Measurements from ENCODE around the gene C6orf136. TPM values are rescaled to one million over a fixed set of nuclear protein-coding genes. Genes with fewer than 3 reads are reported as not detected.

C6orf136 gene
- total and polyA plus RNA-seq, 2 donors = 6.3 to 15.9 TPM

DNA sequence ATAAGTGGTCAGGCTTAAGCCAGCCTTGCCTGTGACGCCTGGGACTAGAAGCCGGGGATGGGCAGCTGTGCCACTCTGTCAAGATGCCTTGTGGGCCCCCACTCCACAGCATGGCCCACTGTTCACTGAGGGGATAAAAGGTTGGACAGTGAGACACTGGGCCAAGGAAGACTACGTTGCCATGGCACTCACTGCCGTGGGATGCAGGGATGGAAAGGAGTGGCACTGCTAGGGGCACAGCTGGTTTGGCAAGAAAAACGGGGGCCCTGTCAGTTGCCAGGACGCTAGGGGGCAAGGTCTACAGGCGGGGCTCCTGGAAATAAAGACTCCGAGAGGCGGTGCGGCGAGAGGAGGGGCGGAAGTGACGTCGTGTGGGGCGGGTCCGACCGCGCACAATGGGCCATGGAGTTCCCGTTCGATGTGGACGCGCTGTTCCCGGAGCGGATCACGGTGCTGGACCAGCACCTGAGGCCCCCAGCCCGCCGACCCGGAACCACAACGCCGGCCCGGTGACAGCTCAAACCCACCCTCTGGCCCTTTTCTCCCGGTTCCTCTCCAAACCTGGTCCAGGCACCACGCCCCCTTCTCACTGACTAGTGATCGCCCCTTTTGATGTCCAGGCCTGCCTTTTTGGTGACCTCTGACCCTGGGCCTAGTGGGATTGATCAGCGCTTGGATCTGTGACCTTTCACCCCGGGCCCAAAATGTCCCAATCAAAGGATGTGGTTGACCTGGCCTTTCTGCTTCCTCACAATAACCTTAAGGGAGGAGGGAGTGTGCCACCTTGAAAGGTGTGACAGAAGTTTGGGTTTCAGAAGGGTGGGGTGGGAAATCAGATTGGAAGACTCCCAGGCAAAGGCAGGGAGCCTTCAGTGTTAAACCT is 20.2 kb upstream of the C6orf136 start, which contains the start of gene ATAT1:
Gene ATAT1 (plus strand): TSS at position 391 of the 883 bp plus-strand sequence.
- WGBS = 2% methylated on average over 36 of the region's 36 CpGs
- Histone ChIP-seq H3K4me3 (ENCODE audit: low read depth, low read length) (peak within 1 kb of the TSS; percentile 46), H3K4me1 (ENCODE audit: insufficient read depth) (no peaks in the 10 kb centered on the region), H3K27ac (ENCODE audit: low read depth) (peak within 1 kb of the TSS; percentile 79), H3K36me3 (ENCODE audit: insufficient read depth) (no peaks in the 10 kb centered on the region)
- DNase-seq (ENCODE audit: extremely low spot score) = peak; percentile 75

DNA sequence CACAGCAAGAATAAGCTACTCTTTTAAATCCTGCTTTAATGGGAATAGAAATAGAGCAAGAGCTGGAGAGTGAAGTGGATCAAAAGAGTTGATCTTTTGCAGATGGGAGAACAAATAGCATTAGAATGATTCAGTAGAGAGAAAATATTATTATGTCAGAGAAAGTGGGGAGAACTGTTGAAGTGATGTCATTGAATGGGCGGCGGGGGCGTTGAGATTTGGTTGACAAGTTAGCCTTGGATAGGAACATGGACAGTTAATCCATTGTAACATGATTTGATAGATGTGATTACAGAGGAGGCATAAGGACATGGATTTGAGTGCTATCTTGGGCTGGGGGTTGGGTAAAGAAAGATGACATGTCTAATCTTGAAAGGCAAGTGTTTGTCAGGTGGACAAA is 11.1 kb upstream of the C6orf136 start:
- Histone ChIP-seq H3K4me1 (ENCODE audit: insufficient read depth) (no peaks in the 10 kb centered on the region), H3K36me3 (ENCODE audit: insufficient read depth) (no peaks in the 10 kb centered on the region), H3K4me3 (ENCODE audit: low read depth, low read length) (no peak overlapping the region), H3K27ac (ENCODE audit: low read depth) (no peak overlapping the region)
- WGBS = 96% methylated on average over 3 of the region's 3 CpGs
- no peak for DNase-seq (ENCODE audit: extremely low spot score)

DNA sequence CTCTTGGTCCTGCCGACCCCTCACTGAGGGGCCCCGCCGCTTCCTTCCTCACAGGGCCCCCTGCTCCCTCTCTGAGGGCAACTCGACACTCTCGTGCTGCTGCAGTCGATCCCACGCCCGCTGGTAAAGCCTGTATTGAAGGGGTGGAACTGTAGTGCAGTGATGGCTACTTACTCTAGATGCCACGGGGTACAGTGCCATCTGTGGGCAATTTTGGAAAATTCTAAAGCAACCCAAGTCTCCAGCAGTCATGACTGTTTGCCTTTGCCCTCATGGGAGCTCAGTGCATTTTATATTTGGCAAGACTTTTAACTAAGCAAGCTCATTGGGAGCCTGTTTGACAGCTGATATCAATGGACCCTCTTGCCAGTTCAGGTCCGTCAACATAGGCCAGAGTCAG is 6.5 kb upstream of the C6orf136 start:
- Histone ChIP-seq H3K4me1 (ENCODE audit: insufficient read depth) (no peaks in the 10 kb centered on the region), H3K4me3 (ENCODE audit: low read depth, low read length) (no peak overlapping the region), H3K36me3 (ENCODE audit: insufficient read depth) (no peaks in the 10 kb centered on the region), H3K27ac (ENCODE audit: low read depth) (no peak overlapping the region)
- no peak for DNase-seq (ENCODE audit: extremely low spot score)
- 88% methylated on average over 10 of the region's 10 CpGs for whole genome bisulfite sequencing

DNA sequence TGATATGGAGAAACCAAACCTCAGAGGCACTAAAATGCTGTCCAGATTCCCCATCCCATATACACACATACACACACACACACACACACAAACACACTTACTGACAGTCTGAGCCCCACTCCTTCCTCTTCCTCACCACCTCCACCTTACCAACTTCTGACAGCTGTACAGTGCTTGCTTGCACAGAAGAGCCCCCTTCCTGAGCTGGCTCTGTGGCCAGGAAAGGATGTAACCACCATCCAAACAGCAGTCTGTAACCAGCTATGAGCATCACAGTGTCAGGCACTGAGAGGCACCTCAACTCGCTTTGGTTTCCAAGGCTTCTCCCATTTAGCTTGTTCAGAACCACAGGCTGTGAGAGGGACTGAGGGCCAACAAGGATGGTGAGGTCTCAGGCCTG is 5.9 kb upstream of the C6orf136 start:
- no peak for DNase-seq (ENCODE audit: extremely low spot score)
- WGBS = 82% methylated on average over 1 of the region's 1 CpG
- Histone ChIP-seq H3K4me1 (ENCODE audit: insufficient read depth) (no peaks in the 10 kb centered on the region), H3K27ac (ENCODE audit: low read depth) (no peak overlapping the region), H3K36me3 (ENCODE audit: insufficient read depth) (no peaks in the 10 kb centered on the region), H3K4me3 (ENCODE audit: low read depth, low read length) (no peak overlapping the region)

DNA sequence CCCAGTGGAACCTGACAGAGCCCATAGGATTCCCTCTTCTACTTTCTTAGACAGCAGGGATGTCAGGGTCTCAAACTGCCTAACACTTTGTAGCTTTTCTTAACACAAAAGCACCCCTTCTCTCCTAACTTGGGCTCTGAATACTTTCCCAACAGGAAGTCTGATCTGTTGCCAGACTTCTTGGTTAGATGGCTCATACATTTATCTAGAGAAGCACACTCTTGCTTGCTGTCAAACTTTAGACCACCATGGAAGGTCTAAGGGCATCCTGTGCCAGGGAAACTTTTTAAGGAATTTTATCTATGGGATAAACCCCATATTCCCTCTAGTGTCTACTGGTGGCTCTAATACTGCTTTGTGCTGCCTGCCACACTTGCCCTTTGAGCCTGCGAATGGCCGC is 3.3 kb upstream of the C6orf136 start:
- 96% methylated on average over 2 of the region's 2 CpGs for WGBS

DNA sequence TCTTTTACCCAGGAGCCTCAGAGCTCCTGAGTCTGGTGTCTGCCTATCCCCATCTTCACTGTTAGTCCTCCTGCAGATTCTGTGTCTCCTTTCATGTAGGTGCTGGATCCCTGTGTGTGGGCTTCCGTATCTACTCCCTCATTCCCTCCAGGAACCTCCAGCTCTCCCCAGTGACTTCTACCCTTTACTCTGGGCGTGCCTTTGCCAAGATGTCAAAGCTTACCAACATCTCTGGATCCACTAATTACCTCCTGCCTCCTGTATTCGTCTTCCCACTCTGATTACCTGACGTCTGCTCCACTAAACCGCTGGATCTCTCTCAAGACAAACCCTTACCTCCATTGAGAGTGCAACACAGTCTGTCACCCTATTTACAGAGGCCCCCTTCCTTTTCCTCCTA is 2.2 kb upstream of the C6orf136 start:
- H3K4me1 ChIP-seq (ENCODE audit: insufficient read depth) = no peaks in the 10 kb centered on the region
- H3K27ac ChIP-seq (ENCODE audit: low read depth) = no peak overlapping the region
- WGBS = 82% methylated on average over 5 of the region's 5 CpGs
- no peak overlapping the region for H3K4me3 ChIP-seq (ENCODE audit: low read depth, low read length)
- no peaks in the 10 kb centered on the region for H3K36me3 ChIP-seq (ENCODE audit: insufficient read depth)
- DNase-seq (ENCODE audit: extremely low spot score) = no peak

More for the DNA sequence above, 3.3 kb upstream of the C6orf136 start:
- Histone ChIP-seq H3K4me3 (ENCODE audit: low read depth, low read length) (no peak overlapping the region), H3K36me3 (ENCODE audit: insufficient read depth) (no peaks in the 10 kb centered on the region), H3K27ac (ENCODE audit: low read depth) (no peak overlapping the region), H3K4me1 (ENCODE audit: insufficient read depth) (no peaks in the 10 kb centered on the region)
- no peak for DNase-seq (ENCODE audit: extremely low spot score)

DNA sequence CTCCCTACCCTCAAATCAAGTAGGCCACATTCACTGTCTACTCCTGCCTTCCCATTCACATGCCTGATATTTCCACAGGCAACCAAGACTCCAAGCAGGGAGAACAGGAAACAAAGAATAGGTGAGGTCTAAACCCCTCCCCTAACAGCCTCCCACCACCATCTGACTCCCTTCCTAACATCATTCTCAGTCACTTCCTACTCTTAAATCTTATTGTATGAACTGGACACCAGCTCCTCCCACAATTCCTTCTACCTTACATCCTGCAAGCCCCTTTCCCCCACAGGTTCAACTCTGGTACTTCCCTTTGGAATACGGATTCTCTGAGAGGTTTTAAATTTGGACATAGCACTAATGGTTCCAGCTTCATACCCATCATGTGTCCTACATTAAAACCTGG is 944 bp upstream of the C6orf136 start:
- no peak for DNase-seq (ENCODE audit: extremely low spot score)
- no peak overlapping the region for H3K27ac ChIP-seq (ENCODE audit: low read depth)
- 83% methylated on average over 1 of the region's 1 CpG for WGBS
- no peaks in the 10 kb centered on the region for H3K36me3 ChIP-seq (ENCODE audit: insufficient read depth)
- H3K4me1 ChIP-seq (ENCODE audit: insufficient read depth) = no peaks in the 10 kb centered on the region
- H3K4me3 ChIP-seq (ENCODE audit: low read depth, low read length) = no peak overlapping the region

DNA sequence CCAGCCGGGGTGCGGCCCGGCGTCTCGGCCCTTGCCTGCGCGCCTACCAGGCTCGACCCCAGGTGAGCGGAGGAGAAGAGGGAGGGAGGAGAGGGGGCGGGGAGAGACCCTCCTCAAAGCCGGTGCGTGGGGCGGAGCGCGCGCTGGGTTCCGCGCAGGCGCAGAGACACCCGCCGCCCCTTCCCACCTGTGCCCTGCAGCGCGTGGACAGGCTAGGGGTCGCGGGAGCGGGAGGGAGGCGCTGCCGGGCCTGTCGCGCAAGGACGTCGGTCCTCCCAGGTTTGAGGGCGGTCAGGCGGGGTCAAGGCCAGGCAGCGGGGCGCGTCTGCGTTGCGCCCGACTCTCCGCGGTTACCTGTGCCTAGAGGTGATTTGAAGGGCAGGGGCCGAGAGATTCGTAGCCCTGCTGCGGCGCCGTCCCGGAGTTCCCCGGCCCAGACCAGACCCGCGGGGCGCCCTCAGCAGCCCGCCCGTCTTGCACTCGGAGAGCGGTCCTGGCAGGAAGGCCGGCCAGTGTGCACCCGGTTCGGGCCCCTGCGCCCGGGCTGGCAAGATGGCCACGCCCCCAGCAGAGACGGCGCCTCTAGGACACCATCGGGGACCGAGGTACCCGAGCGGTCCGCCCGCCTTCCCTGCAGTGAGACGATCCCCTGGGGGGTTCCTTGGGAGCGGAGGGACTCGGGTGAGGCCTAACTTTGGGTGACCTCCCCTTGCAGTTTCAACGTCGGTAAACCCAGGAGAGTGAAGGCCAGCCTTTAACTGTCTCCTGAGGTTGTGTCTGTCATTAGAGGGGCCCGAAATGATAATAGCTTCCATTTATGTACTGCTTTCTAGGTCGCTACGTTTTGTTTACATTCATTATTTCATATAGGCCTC is 546 bp downstream of the C6orf136 start:
- peak overlapping the region; percentile 94 for H3K27ac ChIP-seq (ENCODE audit: low read depth)
- no peaks in the 10 kb centered on the region for H3K4me1 ChIP-seq (ENCODE audit: insufficient read depth)
- H3K4me3 ChIP-seq (ENCODE audit: low read depth, low read length) = peak overlapping the region; percentile 98
- peaks cover under 1% of the 10 kb centered on the region for H3K36me3 ChIP-seq (ENCODE audit: insufficient read depth)
- DNase-seq (ENCODE audit: extremely low spot score) = no peak
- WGBS = under 1% methylated on average over 78 of the region's 78 CpGs

DNA sequence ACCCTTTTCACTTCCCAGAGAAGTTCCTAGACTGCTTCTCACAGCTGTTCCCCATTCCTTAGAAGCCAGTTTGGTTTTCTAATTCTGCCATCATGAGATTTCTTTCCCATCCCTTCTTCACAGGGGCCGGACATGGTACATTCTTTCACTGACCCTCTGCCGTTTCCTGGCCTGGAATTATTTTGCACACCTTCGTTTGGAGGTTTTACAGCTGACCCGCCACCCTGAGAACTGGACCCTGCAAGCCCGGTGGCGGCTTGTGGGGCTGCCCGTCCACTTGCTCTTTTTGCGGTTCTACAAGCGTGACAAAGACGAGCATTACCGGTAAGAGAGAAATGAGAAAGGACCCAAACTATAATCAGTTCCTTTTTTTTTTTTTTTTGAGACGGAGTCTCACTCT is 4.2 kb downstream of the C6orf136 start:
- H3K36me3 ChIP-seq (ENCODE audit: insufficient read depth) = peaks cover 3% of the 10 kb centered on the region
- 87% methylated on average over 12 of the region's 12 CpGs for WGBS

DNA sequence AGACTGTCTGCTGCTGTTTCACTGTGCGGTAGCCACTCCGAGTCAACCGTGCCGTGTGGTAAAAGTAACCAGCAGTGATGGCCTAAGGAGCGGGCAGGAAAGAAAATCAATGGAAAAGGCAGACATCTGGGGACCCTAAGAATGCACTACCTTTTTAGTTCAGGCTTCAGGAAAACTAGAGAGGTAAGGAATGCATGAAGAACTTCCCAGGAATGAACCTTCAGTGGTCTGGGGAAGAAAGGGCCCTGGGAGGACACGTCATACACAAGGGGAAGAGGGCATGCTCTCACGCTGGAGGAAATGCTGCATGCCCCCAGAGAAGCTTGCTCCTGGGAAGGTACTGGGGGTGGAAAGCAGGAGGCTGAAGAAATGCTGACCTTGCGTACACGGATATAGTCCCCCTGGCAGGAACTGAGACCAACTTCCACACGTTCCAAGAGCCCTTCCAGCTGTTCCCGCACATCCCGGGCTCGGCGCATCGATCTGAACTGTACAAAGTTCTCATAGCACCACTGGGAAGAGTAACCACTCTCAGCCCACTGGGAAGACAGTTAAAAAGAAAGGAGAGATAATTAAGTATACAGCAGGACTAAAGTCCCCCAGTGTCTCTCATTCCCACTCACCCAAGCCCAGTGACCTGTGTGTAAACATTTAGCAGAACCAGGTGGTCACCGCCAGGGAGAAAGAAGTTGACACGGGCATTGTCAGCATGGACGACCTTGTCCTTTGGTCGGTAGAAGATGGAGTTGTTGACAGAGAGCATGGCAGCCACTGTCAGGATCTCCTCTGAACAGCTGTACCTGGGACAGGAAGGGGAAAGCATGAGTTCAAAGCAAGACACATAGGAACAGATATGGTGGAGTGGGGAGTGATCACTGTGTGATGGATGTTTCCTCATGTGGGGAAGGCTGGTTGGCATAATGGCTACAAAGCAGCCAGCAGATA is 8.1 kb downstream of the C6orf136 start:
- no peak overlapping the region for H3K4me3 ChIP-seq (ENCODE audit: low read depth, low read length)
- WGBS = 90% methylated on average over 19 of the region's 19 CpGs
- H3K36me3 ChIP-seq (ENCODE audit: insufficient read depth) = peaks cover 3% of the 10 kb centered on the region
- no peaks in the 10 kb centered on the region for H3K4me1 ChIP-seq (ENCODE audit: insufficient read depth)
- no peak overlapping the region for H3K27ac ChIP-seq (ENCODE audit: low read depth)
- DNase-seq (ENCODE audit: extremely low spot score) = no peak

More for the DNA sequence above, 4.2 kb downstream of the C6orf136 start:
- H3K27ac ChIP-seq (ENCODE audit: low read depth) = no peak overlapping the region
- DNase-seq (ENCODE audit: extremely low spot score) = no peak
- no peak overlapping the region for H3K4me3 ChIP-seq (ENCODE audit: low read depth, low read length)
- H3K4me1 ChIP-seq (ENCODE audit: insufficient read depth) = no peaks in the 10 kb centered on the region

DNA sequence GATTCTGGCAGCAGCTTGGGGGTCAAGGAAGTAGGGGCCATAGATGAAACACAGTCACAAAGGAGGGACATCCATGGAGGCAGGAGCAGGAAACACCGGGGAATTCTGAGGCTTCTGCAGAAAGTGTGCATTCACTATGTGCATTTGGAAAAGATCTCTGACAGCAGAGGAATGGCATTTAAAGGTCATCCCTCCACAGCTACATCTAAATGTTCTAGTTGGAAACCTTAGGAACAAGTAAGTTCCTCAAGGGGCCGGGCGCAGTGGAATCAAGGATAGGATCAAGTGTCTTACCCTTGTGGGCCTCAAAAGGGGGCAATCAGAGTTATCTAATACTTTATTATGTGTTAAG is 8.8 kb downstream of the C6orf136 start:
- H3K36me3 ChIP-seq (ENCODE audit: insufficient read depth) = peaks cover 3% of the 10 kb centered on the region
- no peak overlapping the region for H3K4me3 ChIP-seq (ENCODE audit: low read depth, low read length)
- no peak overlapping the region for H3K27ac ChIP-seq (ENCODE audit: low read depth)
- no peaks in the 10 kb centered on the region for H3K4me1 ChIP-seq (ENCODE audit: insufficient read depth)
- WGBS = 94% methylated on average over 3 of the region's 3 CpGs
- DNase-seq (ENCODE audit: extremely low spot score) = no peak

DNA sequence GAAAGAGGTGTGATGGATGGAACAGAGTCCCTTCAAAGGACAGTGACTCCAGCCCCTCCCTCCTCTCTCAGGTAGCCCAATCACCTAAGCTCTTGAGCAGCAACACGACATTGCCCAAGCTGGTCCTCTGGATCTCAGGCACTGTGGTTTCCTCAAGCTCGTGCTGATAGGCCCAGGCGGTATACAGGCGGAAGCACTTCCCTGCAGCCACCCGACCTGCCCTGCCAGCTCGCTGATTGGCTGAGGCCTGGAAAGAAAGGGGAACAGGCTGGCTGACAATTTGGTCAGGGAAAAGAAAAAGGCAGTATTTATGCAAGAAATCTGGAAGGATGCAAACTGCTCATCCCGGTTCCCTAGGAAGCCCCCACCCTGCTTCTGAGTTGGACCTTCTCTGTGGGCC is 9.6 kb downstream of the C6orf136 start:
- Histone ChIP-seq H3K27ac (ENCODE audit: low read depth) (no peak overlapping the region), H3K4me3 (ENCODE audit: low read depth, low read length) (no peak overlapping the region), H3K36me3 (ENCODE audit: insufficient read depth) (peaks cover 3% of the 10 kb centered on the region), H3K4me1 (ENCODE audit: insufficient read depth) (no peaks in the 10 kb centered on the region)
- WGBS = 75% methylated on average over 7 of the region's 7 CpGs
- DNase-seq (ENCODE audit: extremely low spot score) = no peak

DNA sequence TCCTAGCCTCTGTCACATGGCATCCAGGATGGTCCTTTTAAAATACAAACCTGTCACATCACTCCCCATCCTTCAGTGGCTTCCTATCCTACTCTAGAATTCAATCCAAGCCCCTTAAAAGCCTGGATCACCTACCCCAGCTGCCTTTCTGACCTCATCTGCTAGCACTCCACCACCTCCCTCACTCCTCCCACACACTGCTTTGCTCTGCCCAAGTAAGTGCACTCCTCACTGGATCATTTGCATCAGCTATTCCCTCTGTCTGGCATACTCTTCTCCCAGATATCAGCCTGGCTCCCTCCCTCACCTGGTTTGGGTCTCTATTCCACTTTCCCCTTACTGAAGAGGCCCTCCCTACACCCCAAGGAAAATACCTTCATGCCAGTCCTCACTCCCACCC is 10.5 kb downstream of the C6orf136 start:
- H3K4me1 ChIP-seq (ENCODE audit: insufficient read depth) = no peaks in the 10 kb centered on the region
- no peak overlapping the region for H3K27ac ChIP-seq (ENCODE audit: low read depth)
- peaks cover 3% of the 10 kb centered on the region for H3K36me3 ChIP-seq (ENCODE audit: insufficient read depth)
- DNase-seq (ENCODE audit: extremely low spot score) = no peak
- H3K4me3 ChIP-seq (ENCODE audit: low read depth, low read length) = no peak overlapping the region

Measured in urinary bladder (tissue), 4 donors.